Right atrium auricular region (tissue), 2 donors: ENCODE results near the gene PDE4B. TPM values are rescaled to one million over a fixed set of nuclear protein-coding genes. Genes with fewer than 3 reads are reported as not detected.
A peak's percentile ranks its signal among the peaks of the same experiment; 100 is the strongest.

Experiments used
- DNase-seq: peaks from one replicate; pipeline ENCODE4 v3.0.0-alpha.2; 2019; ENCODE audit warnings: low spot score
- H3K27ac ChIP-seq, 2 donors: fragments of 200-600 bp; sonication (generic); 1 replicate in 1 of 2; 2 replicates in 1 of 2; pipeline ENCODE4 v1.5.1; 2016 to 2019
- H3K27me3 ChIP-seq, 2 donors: fragments of 200-600 bp; sonication (generic); one replicate each; pipeline versions ENCODE4 v1.5.1 to v1.6.0; 2017 to 2019
- H3K36me3 ChIP-seq: fragments of 200-600 bp; sonication (generic); one replicate; pipeline ENCODE4 v1.5.1; 2016
- H3K4me1 ChIP-seq, 2 donors: fragments of 200-600 bp; sonication (generic); one replicate each; pipeline versions ENCODE4 v1.5.1 to v1.6.0; 2017 to 2019
- H3K4me3 ChIP-seq, 2 donors: fragments of 200-600 bp; sonication (generic); 1 replicate in 1 of 2; 2 replicates in 1 of 2; pipeline ENCODE4 v1.5.1; 2017 to 2019; ENCODE audit warnings: mild to moderate bottlenecking in 1 of 2, moderate library complexity in 1 of 2
- H3K9me3 ChIP-seq, 2 donors: fragments of 200-600 bp; sonication (generic); one replicate each; pipeline ENCODE4 v1.5.1; 2019
- CTCF ChIP-seq, 2 donors: fragments of 200-600 bp; sonication (generic); IDR thresholded peaks; one replicate each; pipeline ENCODE4 v1.5.1; 2019; ENCODE audit warnings: antibody characterized with exemption in 2 of 2
- total RNA-seq, 2 donors: library from RNA; depleted of rRNA; stranded (reverse); fragments of >200 nt; gene quantifications; one replicate each; pipeline ENCODE4 v1.1.0, GENCODE V29; 2016

The PDE4B gene
- total RNA-seq, 2 donors from 2014 or later = 16.0 to 27.7 TPM

- no peak overlapping the region for H3K27ac ChIP-seq
These were observed 518.9 kb downstream of the PDE4B start for GRCh38 chr1:66311628-66312027.

GRCh38 chr1:66312271-66312990, 519.7 kb downstream of the PDE4B start:
- Histone ChIP-seq H3K4me1 (peaks cover 0 to 10% of the 10 kb centered on the region in 2 donors), H3K27ac (no peak overlapping the region), H3K9me3 (no peaks in the 10 kb centered on the region), H3K4me3 (no peak overlapping the region), H3K36me3 (no peaks in the 10 kb centered on the region), H3K27me3 (no peaks in the 10 kb centered on the region)
- no peak for TF ChIP-seq CTCF (IDR thresholded peaks at IDR 0.05)
- no peak for DNase-seq

More at GRCh38 chr1:66311628-66312027, 518.9 kb downstream of the PDE4B start:
- H3K27me3 ChIP-seq = no peaks in the 10 kb centered on the region
- H3K36me3 ChIP-seq = no peaks in the 10 kb centered on the region
- H3K4me1 ChIP-seq = peaks cover 0 to 4% of the 10 kb centered on the region in 2 donors
- H3K4me3 ChIP-seq = no peak overlapping the region
- no peak for TF ChIP-seq CTCF (IDR thresholded peaks at IDR 0.05)
- no peaks in the 10 kb centered on the region for H3K9me3 ChIP-seq
- DNase-seq = no peak

- H3K9me3 ChIP-seq = no peaks in the 10 kb centered on the region
- no peak for DNase-seq
- no peaks in the 10 kb centered on the region for H3K27me3 ChIP-seq
- TF ChIP-seq CTCF (IDR thresholded peaks at IDR 0.05) = no peak
- H3K4me1 ChIP-seq = peaks cover 0 to 10% of the 10 kb centered on the region in 2 donors
- H3K4me3 ChIP-seq = no peak overlapping the region
- no peak overlapping the region for H3K27ac ChIP-seq
- no peaks in the 10 kb centered on the region for H3K36me3 ChIP-seq
These were observed 520.7 kb downstream of the PDE4B start for GRCh38 chr1:66313429-66313828.

- H3K27ac ChIP-seq = no peak overlapping the region
- peaks cover 0 to 10% of the 10 kb centered on the region in 2 donors for H3K4me1 ChIP-seq
- TF ChIP-seq CTCF (IDR thresholded peaks at IDR 0.05) = no peak
- H3K4me3 ChIP-seq = no peak overlapping the region
- no peak for DNase-seq
- no peaks in the 10 kb centered on the region for H3K36me3 ChIP-seq
- no peaks in the 10 kb centered on the region for H3K27me3 ChIP-seq
- no peaks in the 10 kb centered on the region for H3K9me3 ChIP-seq
These were observed 523.0 kb downstream of the PDE4B start for GRCh38 chr1:66315671-66316070.

GRCh38 chr1:66316464-66317247, 524.0 kb downstream of the PDE4B start:
- Histone ChIP-seq H3K4me3 (no peak overlapping the region), H3K4me1 (peaks cover 0 to 10% of the 10 kb centered on the region in 2 donors), H3K36me3 (no peaks in the 10 kb centered on the region), H3K27me3 (no peaks in the 10 kb centered on the region), H3K9me3 (no peaks in the 10 kb centered on the region), H3K27ac (peak overlapping the region; percentile 58 to 66)
- DNase-seq = no peak
- no peak for TF ChIP-seq CTCF (IDR thresholded peaks at IDR 0.05)
